ENCODE data around the gene CERS6. TPM values are rescaled to one million over a fixed set of nuclear protein-coding genes. Genes with fewer than 3 reads are reported as not detected.
"Not testable (repeated sequence)": the region's sequence is repeated elsewhere in the genome, so short reads cannot be mapped to it uniquely, and the experiment has no call there.

Gene CERS6
- total RNA-seq, 2 experiments from 2014 or later: 8.9 to 9.2 TPM

DNA sequence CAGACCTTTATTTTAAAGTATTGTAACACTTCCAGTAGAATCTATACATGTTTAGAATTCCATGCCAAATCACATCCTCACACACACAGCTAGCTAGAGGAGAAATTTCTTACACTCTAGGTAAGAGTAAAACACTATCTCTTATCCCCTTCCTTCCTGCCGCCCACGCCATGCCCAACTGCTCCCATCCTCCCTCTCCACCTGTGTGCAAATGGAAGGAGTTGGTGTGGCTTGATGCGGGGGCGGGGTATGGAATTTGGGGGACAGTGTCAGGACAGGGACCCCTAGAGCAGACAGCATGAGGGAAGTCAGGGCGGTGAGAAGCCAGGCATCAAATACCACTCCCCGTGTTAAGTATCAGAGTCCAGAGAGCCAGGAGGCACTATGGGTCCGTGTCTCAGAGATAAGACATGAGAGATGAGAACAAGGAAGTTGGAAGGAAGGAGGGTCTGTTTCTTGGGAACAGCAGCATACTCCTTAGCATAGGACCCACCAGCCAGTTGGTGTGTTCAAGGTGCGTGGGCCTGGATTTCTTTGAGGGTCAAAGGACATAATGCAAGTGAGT is 297.8 kb downstream of the CERS6 start:
- H3K27ac Mint-ChIP-seq: no peak overlapping the region
- H3K27me3 Mint-ChIP-seq: no peaks in the 10 kb centered on the region
- no peak overlapping the region for H3K4me3 Mint-ChIP-seq
- CTCF ChIA-PET: interaction anchor here (6.3 kb wide), 1 partner anchor 409 kb away, joined by 63 read pairs; no protein-coding TSS in a partner anchor
- POLR2A ChIA-PET: no interaction called here
- peaks cover 4% of the 10 kb centered on the region for H3K36me3 Mint-ChIP-seq
- DNase-seq: no peak
- H3K9me3 Mint-ChIP-seq: no peaks in the 10 kb centered on the region
- intact Hi-C loops (cut with micrococcal nuclease): loop anchor here (10.0 kb wide), 2 partner anchors 509 to 619 kb away; partner anchors contain the start of gene STK39
- H3K4me1 Mint-ChIP-seq (ENCODE audit: low read depth): peaks cover 85% of the 10 kb centered on the region

GRCh38 chr2:168757223-168757622 is 301.2 kb downstream of the CERS6 start:
- Mint-ChIP-seq H3K4me1 (ENCODE audit: low read depth) (peaks cover 57% of the 10 kb centered on the region), H3K36me3 (peaks cover 4% of the 10 kb centered on the region), H3K27me3 (no peaks in the 10 kb centered on the region), H3K27ac (no peak overlapping the region), H3K9me3 (no peaks in the 10 kb centered on the region), H3K4me3 (no peak overlapping the region)
- CTCF ChIA-PET: interaction anchor here (1.2 to 6.3 kb wide), 3 partner anchors 412 to 476 kb away, joined by 3 to 63 read pairs (median 4); no protein-coding TSS in a partner anchor
- intact Hi-C loops (cut with micrococcal nuclease): loop anchor here (5.0 to 10.0 kb wide), 3 partner anchors 325 to 622 kb away; partner anchors contain the start of gene STK39
- POLR2A ChIA-PET: no interaction called here
- no peak for DNase-seq

GRCh38 chr2:168758970-168759820 is 303.1 kb downstream of the CERS6 start:
- DNase-seq: peak; percentile 21
- Mint-ChIP-seq H3K36me3 (peaks cover 4% of the 10 kb centered on the region), H3K27me3 (no peaks in the 10 kb centered on the region), H3K9me3 (no peaks in the 10 kb centered on the region), H3K27ac (no peak overlapping the region), H3K4me1 (ENCODE audit: low read depth) (peaks cover 39% of the 10 kb centered on the region), H3K4me3 (no peak overlapping the region)
- ChIA-PET CTCF (interaction anchor here (0.6 to 6.3 kb wide), 9 partner anchors 12 to 470 kb away, joined by 3 to 63 read pairs (median 4); no protein-coding TSS in a partner anchor), POLR2A (no interaction called here)
- intact Hi-C loops (cut with micrococcal nuclease): loop anchor here (1.0 to 10.0 kb wide), 4 partner anchors 327 to 624 kb away; partner anchors contain the start of gene STK39

GRCh38 chr2:168765401-168765800 is 309.3 kb downstream of the CERS6 start:
- H3K4me1 Mint-ChIP-seq (ENCODE audit: low read depth): no peaks in the 10 kb centered on the region

GRCh38 chr2:168766600-168766999 is 310.5 kb downstream of the CERS6 start:
- Mint-ChIP-seq H3K36me3 (peaks cover 17% of the 10 kb centered on the region), H3K4me3 (no peak overlapping the region), H3K9me3 (no peaks in the 10 kb centered on the region), H3K4me1 (ENCODE audit: low read depth) (no peaks in the 10 kb centered on the region), H3K27ac (no peak overlapping the region), H3K27me3 (no peaks in the 10 kb centered on the region)
- ChIA-PET CTCF (interaction anchor here (1.7 kb wide), 1 partner anchor 421 kb away, joined by 4 read pairs; no protein-coding TSS in a partner anchor), POLR2A (no interaction called here)
- intact Hi-C loops (cut with micrococcal nuclease): no loop called here
- no peak for DNase-seq

More at GRCh38 chr2:168765401-168765800, 309.3 kb downstream of the CERS6 start:
- DNase-seq: no peak
- Mint-ChIP-seq H3K27ac (no peak overlapping the region), H3K27me3 (no peaks in the 10 kb centered on the region), H3K9me3 (no peaks in the 10 kb centered on the region), H3K36me3 (peaks cover 17% of the 10 kb centered on the region), H3K4me3 (no peak overlapping the region)
- ChIA-PET POLR2A (no interaction called here), CTCF (interaction anchor here (1.0 to 1.7 kb wide), 2 partner anchors 419 to 420 kb away, joined by 4 read pairs; no protein-coding TSS in a partner anchor)
- intact Hi-C loops (cut with micrococcal nuclease): no loop called here

DNA sequence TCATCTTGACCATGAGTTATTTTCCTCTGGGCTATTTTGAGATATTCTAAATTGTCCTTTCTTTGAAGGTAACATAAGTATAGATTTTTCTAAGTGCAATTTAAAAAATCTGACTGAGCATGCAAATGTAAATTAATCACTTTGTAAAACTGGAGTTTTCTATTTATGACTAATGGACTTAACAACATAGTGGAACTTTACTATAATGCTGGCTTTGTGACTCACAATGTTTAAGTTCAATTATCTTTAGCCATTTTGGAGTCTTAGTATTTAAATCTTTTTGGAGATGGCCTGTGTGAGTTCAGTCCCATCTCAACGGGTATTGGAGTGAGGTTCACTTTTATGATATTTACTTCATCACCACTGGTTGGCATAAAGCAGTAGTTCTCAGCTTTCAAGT is 311.2 kb downstream of the CERS6 start:
- ChIA-PET POLR2A (no interaction called here), CTCF (no interaction called here)
- intact Hi-C loops (cut with micrococcal nuclease): no loop called here
- Mint-ChIP-seq H3K4me1 (ENCODE audit: low read depth) (no peaks in the 10 kb centered on the region), H3K36me3 (peaks cover 17% of the 10 kb centered on the region), H3K9me3 (no peaks in the 10 kb centered on the region), H3K27me3 (no peaks in the 10 kb centered on the region), H3K27ac (no peak overlapping the region), H3K4me3 (no peak overlapping the region)
- DNase-seq: no peak

DNA sequence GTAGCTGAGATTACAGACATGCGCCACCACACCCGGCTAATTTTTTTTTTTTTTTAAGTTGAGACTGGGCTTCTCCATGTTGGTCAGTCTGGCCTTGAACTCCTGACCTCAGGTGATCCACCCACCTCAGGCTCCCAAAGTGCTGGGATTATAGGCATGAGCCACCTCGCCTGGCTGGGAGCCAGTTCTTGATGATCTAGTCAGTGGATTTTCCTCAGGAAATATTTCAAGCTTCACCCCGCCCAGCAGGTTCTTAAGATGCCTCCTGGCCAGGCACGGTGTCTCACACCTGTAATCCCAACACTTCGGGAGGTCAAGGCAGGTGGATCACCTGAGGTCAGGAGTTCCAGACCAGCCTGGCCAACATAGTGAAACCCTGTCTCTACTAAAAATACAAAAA is 312.3 kb downstream of the CERS6 start:
- H3K4me3 Mint-ChIP-seq; POLR2A ChIA-PET; H3K27ac Mint-ChIP-seq; H3K4me1 Mint-ChIP-seq (ENCODE audit: low read depth); DNase-seq; intact Hi-C loops (cut with micrococcal nuclease); H3K9me3 Mint-ChIP-seq; H3K27me3 Mint-ChIP-seq: not testable (repeated sequence)
- CTCF ChIA-PET: interaction anchor here (0.6 kb wide), 1 partner anchor 19 kb away, joined by 3 read pairs; no protein-coding TSS in a partner anchor
- H3K36me3 Mint-ChIP-seq: peaks cover 17% of the 10 kb centered on the region

DNA sequence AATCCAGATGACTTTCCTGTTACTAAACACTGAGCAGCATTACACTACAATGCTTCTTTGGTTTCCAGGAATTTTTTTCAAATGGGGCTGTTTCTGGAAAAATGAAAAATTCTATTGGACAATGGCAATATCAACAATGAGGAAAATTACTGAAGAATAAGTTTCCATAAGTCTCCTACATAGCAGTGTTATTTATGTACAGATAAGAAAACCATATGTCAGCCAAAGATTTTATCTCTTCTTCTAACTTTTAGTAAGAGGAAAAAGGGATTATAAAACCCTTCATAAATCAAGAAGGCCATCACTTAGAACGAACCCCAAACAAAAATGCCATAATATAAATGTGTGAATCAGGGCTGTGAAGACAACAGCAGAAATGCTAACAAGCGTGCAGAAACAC is 314.7 kb downstream of the CERS6 start:
- intact Hi-C loops (cut with micrococcal nuclease): no loop called here
- Mint-ChIP-seq H3K4me1 (ENCODE audit: low read depth) (no peaks in the 10 kb centered on the region), H3K36me3 (peaks cover 20% of the 10 kb centered on the region), H3K27ac (no peak overlapping the region), H3K27me3 (no peaks in the 10 kb centered on the region), H3K4me3 (no peak overlapping the region), H3K9me3 (peaks cover 4% of the 10 kb centered on the region)
- ChIA-PET POLR2A (no interaction called here), CTCF (interaction anchor here (1.8 to 2.6 kb wide), 2 partner anchors 11 to 424 kb away, joined by 4 to 8 read pairs; no protein-coding TSS in a partner anchor)
- no peak for DNase-seq

DNA sequence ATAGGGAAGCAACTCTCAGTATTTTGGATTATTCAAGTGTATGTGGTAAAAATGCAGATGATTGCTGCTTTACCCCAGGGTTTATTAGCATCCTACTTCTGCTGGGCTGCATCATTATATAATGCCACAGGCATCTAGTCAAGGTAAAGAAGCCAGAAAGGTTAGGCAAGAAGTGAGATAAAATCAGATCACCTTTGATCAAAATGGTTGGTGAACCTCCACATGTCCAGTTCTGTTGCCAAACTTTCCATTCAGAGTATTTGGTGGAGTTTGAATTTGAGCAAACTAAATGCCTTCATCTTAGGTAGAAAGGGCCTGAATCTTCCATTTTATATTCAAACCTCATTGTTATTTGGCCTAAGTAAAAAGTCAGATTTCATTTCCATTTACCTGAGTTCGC is 316.6 kb downstream of the CERS6 start:
- Mint-ChIP-seq H3K27ac (no peak overlapping the region), H3K4me1 (ENCODE audit: low read depth) (no peaks in the 10 kb centered on the region), H3K4me3 (no peak overlapping the region), H3K36me3 (peaks cover 12% of the 10 kb centered on the region), H3K9me3 (peaks cover 9% of the 10 kb centered on the region), H3K27me3 (no peaks in the 10 kb centered on the region)
- ChIA-PET POLR2A (no interaction called here), CTCF (interaction anchor here (0.6 to 3.1 kb wide), 3 partner anchors 149 to 1801 kb away, joined by 4 to 12 read pairs (median 5); no protein-coding TSS in a partner anchor)
- intact Hi-C loops (cut with micrococcal nuclease): loop anchor here (1.0 kb wide), 1 partner anchor 148 kb away; no protein-coding TSS in a partner anchor
- DNase-seq: no peak

DNA sequence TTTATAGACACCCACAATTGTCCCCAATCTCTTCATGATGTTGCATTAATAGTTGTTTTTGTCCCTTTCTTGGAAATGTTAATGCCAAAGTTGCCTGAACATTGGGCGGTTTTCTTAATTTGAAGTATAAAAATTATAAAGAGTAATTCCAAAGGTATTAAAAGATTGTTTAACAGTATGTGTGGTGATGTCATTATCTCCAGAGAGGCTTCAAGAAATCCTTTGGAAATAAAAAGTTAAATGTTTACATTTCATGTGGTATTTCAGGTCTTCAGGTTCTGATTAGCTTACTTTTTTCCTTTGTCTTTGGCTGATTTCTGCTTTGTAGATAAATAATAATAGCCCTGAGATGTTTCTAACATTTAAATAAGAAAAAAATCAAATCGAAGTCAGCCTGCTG is 317.1 kb downstream of the CERS6 start:
- CTCF ChIA-PET: interaction anchor here (1.3 to 3.1 kb wide), 4 partner anchors 143 to 426 kb away, joined by 3 to 12 read pairs (median 5); no protein-coding TSS in a partner anchor
- Mint-ChIP-seq H3K27me3 (no peaks in the 10 kb centered on the region), H3K9me3 (peaks cover 9% of the 10 kb centered on the region), H3K4me1 (ENCODE audit: low read depth) (no peaks in the 10 kb centered on the region), H3K4me3 (no peak overlapping the region), H3K36me3 (peaks cover 11% of the 10 kb centered on the region), H3K27ac (no peak overlapping the region)
- POLR2A ChIA-PET: no interaction called here
- intact Hi-C loops (cut with micrococcal nuclease): loop anchor here (1.0 kb wide), 1 partner anchor 147 kb away; no protein-coding TSS in a partner anchor
- no peak for DNase-seq

GRCh38 chr2:168773719-168774521 is 317.8 kb downstream of the CERS6 start:
- ChIA-PET POLR2A (interaction anchor here (1.0 kb wide), 1 partner anchor 427 kb away, joined by 3 read pairs; no protein-coding TSS in a partner anchor), CTCF (interaction anchor here (0.7 to 3.1 kb wide), 9 partner anchors 10 to 427 kb away, joined by 3 to 12 read pairs (median 3); no protein-coding TSS in a partner anchor)
- intact Hi-C loops (cut with micrococcal nuclease): loop anchor here (1.0 kb wide), 1 partner anchor 146 kb away; no protein-coding TSS in a partner anchor
- Mint-ChIP-seq H3K36me3 (peaks cover 11% of the 10 kb centered on the region), H3K4me1 (ENCODE audit: low read depth) (no peaks in the 10 kb centered on the region), H3K27ac (no peak overlapping the region), H3K27me3 (no peaks in the 10 kb centered on the region), H3K9me3 (peaks cover 9% of the 10 kb centered on the region), H3K4me3 (no peak overlapping the region)
- DNase-seq: peak; percentile 57
